ENCODE measurements around the gene PACSIN3.

Gene PACSIN3

GRCh38 chr11:47175746-47176327 is 10.4 kb downstream of the PACSIN3 start:
- DNase-seq, result no peak

- no peak for DNase-seq
These were observed 13.4 kb downstream of the PACSIN3 start for GRCh38 chr11:47172740-47173336.

DNA sequence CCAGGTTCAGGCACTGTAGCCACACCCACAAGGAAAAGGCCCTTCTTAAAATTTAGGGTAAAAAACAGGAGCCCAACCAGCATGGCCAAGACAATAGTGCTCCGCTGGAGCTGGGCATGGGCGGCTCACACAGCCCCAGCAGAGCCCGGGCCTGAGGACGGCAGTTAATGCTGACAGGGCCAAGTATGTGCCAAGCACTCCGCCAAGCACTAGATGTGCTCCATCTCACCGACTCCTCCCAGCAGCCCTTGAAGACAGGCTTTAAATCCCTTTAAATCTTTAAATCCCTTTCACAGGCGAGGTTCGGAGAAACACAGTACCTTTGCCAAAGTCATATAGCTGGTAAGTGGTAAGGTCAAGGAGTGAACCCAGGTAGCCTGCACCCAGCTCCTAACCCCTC is 14.4 kb downstream of the PACSIN3 start:
- DNase-seq, result no peak

- DNase-seq, result no peak
These were observed 15.0 kb downstream of the PACSIN3 start for GRCh38 chr11:47171061-47171838.

DNA sequence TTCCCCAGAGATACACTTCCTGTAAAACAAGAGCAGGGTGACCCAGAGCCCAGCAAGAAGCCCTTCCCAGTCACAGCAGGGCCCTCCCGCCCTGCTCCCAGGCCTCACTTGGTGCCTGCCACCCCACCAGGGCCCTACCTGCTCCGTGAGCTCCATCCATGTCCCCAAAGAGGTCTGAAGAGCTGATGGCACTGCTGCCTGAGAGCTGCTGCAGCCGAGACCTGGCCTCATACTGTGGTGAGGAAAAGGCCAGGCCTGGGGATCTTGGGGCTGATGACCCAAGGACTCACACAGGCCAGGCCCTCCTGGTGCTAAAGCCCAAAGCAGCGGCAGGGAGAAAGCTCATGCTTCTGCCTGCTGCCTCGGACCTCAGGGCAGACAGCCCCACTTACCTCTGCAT is 19.9 kb downstream of the PACSIN3 start:
- DNase-seq, result no peak

DNA sequence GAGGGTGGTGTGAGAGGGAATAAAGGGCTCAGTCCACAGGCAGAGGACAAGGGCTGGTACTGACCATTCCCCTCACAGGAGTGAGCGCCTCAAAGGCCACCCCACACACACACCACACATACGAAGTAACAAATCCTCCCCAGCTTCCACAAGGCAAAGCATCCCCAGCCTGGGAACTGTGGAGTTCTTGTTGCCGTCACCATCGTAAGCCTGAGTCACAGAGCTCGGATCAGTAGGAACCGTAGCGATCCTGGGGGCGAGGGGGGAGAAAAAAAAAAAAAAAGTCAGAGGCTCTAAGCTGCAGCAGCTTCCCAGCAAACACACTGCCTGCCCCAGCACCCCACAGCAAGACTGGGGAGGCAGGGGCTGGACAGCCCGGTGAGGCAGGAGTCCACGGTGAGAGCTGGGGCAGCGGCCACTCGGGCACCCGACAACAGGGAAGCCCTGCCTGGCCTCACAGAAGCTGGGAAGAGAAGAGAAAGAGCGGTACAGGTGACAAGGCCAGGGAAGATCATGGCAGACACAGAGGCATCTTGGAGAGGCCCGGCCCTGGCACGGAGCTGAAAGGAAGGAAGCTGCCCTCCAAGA is 20.9 kb downstream of the PACSIN3 start:
- no peak for DNase-seq

GRCh38 chr11:47164321-47164720 is 21.9 kb downstream of the PACSIN3 start:
- DNase-seq, result no peak

GRCh38 chr11:47163898-47164297 is 22.3 kb downstream of the PACSIN3 start:
- no peak for DNase-seq

GRCh38 chr11:47163193-47163592 is 23.0 kb downstream of the PACSIN3 start:
- no peak for DNase-seq

DNA sequence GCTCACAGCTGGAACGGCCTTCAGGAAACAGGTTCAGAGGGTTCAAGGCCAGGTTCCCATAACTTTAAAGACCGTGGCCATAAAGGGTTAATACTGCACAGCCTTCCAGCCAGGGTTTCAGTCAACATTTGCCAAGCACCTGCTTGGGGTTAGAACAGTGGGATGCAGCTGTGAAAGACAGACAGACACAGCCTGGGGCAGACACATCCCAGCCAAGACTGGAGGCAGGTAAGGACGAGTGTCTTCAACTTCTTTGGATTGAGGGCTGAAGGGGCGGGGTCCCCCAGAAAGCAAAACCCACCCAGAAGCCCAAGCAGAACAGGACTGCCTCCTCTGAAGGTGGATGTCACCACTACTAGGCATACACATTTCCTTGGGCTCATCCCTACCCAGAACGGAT is 23.8 kb downstream of the PACSIN3 start:
- no peak for DNase-seq

DNA sequence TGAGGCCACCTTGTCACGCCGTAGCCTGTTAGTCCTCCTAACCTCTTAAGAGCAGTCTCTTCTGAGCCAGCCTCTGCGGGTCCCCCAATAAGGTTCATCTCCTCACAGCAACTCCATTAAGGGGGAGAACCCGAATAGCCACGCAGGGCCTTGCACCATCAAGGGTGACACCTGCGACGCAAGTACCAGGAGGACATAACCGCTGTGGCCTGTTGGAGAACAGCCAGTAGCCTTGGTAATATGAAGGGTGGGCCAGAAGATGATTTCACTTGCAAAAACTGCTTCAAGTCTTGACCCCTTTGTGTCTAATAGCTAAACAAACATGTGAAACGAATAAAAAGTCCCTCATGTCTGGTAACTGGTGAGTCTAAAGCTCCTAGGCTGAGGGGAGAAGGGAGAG is 24.3 kb downstream of the PACSIN3 start:
- DNase-seq, result no peak

GRCh38 chr11:47161134-47161854 is 24.9 kb downstream of the PACSIN3 start:
- DNase-seq, result peak; percentile 48 to 81 (median 69)

DNA sequence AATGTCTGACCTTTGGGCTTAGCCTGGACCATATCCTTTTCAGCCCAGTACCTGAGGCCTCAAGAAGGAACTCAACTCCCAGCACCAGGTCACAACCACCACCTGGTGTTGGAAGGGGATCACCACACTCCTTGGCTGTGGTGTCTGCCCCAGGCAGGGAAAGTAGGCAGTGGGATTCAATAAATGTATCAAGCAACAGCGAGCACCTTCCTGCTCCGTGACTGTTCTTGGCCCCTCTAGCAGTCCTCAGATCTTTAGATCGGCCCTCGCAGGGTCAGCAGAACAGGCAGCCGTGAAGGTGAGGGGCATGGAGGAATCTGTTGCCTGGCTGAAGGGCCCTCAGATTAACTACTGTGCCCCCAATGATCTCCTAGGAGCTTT is 25.5 kb downstream of the PACSIN3 start:
- DNase-seq, result peak in 1 of 3 experiments; percentile 51

GRCh38 chr11:47158242-47158641 is 28.0 kb downstream of the PACSIN3 start:
- DNase-seq, result no peak

DNA sequence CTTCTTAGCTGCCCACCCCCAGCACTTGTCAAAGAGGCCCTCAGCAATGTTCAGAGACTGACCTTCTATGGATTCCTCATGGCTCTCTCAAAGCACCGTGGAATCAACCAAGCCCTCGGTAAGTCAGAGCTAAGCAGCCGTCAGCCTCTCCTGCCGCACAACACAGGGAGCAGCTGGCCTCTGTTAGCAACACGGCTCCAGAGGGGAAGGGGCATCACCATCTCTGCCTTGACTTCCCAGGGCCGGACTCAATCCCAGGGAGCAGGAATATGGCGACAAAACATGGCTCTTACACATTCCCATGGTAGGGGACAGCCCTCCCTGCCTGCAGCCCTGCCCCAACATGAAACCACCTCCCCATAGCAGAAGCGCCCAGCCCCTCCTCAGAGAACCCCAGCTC is 28.4 kb downstream of the PACSIN3 start:
- no peak for DNase-seq

DNA sequence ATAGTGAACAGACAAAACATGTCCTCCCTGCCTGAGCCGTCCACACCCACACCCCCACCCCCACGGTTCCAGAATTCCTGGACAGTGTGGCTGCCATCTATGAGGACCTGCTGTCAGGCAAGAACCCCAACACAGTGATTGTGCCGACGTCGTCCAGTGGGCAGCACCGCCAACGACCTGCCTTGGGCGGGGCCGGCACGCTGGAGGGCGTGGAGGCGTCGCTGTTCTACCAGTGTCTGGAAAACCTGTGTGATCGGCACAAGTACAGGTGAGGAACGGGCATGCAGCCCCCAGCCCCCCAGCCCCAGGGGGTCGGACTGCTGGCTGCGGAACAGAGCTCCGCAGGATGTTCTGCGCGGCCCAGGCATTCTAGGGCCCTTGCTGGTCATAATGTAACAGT is 29.3 kb downstream of the PACSIN3 start:
- DNase-seq, result no peak

DNA sequence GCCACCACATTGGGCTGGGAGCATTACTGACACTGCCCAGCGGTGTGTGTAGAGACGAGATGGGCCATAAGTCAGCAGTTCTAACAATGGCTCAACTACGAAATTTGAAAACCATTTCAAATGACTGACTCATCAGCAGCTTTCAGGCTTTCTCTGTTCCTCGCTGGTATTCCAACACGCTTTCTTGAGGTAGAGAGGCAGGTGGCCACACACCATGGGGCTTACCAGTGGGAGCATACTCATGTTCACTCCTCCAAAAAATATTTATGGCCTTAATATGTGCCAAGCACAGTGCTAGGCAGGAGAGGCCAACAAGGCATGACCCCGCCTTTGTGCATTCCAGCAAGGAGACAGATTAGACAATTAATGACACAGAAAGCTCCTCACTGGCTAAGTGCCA is 29.9 kb downstream of the PACSIN3 start:
- no peak for DNase-seq

DNA sequence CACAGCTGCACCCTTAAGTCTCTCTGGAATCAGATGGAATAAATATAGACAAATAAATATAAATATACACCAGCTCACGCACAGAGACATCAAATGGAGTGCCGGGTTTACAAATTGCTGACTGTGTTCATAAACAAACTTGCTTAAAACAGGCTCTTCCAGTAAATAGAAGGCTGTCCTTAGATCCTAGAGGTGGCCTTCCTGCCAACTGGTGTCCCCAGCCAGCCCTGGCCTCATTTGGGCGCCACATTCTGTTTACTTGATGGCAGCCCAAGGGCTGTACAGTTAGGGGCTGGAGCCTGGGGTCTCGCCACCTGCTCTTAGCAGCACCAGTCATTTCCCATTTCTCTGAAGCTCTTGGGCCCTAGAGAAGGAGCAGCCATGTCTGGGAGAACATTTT is 30.4 kb downstream of the PACSIN3 start:
- no peak for DNase-seq

- DNase-seq, result no peak
These were observed 31.3 kb downstream of the PACSIN3 start for GRCh38 chr11:47154616-47155570.

DNA sequence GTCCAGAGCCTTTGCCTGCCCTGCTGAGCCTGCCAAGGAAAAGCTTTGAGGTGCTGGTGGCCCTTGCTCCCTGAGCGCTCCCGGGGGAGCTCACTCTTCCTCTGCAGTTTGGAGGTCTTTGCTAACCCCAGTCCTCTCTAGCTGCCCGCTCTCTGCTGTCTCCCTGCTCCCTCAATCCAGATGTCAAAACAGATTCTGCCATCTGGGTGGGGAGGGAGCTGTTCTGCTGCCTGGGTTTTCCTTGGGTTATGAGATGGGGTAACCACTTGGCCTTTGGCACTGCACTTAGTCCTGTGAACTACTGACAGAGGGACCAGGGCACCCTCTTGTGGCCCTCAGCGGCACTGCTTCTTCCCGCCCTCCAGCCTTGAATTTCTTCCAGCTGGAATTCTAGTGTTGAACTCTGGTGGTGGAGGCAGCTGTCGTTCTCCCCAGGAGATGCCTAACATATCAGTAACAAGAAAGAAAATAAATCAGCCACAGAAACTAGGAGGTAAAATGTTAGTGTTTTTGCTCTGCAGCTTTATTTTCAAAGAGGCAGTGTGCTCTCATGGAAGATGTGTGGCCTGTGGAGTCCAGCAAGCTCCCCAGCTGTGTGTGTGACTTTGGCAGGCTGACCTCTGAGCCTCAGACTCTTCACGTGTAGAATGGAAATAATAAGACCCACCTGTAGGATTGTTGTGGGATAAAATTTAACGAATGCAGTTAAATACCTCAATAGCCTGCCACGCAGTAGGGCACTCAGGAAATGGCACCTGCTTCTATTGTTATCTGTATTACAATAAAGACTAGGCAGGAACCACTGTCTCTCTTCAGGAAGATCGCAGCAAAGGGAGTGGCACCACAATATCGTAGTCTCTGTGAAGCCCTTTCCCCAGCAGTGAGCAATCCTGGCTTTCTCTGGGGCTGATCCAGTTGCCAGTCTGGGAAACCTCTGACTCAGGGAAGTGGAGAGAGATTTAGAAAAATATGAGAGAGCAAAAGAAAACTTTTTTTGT is 33.0 kb downstream of the PACSIN3 start:
- DNase-seq, result peak; percentile 75 to 91 (median 88)
